Neural progenitor cell (in vitro differentiated cells): ENCODE measurements around the gene ACBD6.

Source experiments
- CTCF ChIP-seq: fragments of 200-600 bp; sonication (generic); IDR thresholded peaks from 2 replicates; pipeline ENCODE4 v1.5.1; 2017; ENCODE audit warnings: antibody characterized with exemption, mild to moderate bottlenecking
- EZH2phosphoT487 ChIP-seq: fragments of 200-600 bp; sonication (generic); IDR thresholded peaks from 2 replicates; pipeline ENCODE4 v1.6.1; 2017; ENCODE audit warnings: antibody characterized with exemption

- TF ChIP-seq CTCF = no peak
- TF ChIP-seq EZH2phosphoT487 = no peak
These were observed 23.3 kb upstream of the ACBD6 start for GRCh38 chr1:180525715-180526039.
